Tibial artery (tissue), 4 donors: ENCODE data around the gene TUBGCP3.

Experiments used
- DNase-seq, 2 donors: peaks; one replicate each; pipeline ENCODE4 v3.0.0-alpha.2; 2019
- H3K27ac ChIP-seq, 2 donors: fragments of 200-600 bp; sonication (generic) in 1 of 2; 1 replicate in 1 of 2; 2 replicates in 1 of 2; pipeline ENCODE4 v1.5.1; 2018 to 2019; ENCODE audit warnings: mild to moderate bottlenecking in 1 of 2
- H3K27me3 ChIP-seq, 2 donors: fragments of 200-600 bp; sonication (generic) in 1 of 2; one replicate each; pipeline versions ENCODE4 v1.5.1 to v1.6.0; 2016 to 2019
- H3K36me3 ChIP-seq, 3 donors: fragments of 200-600 bp; sonication (generic) in 2 of 3; one replicate each; pipeline ENCODE4 v1.5.1; 2016 to 2019; ENCODE audit warnings: mild to moderate bottlenecking in 2 of 3
- H3K4me1 ChIP-seq, 4 donors: fragments of 200-600 bp; sonication (generic) in 2 of 4; 1 replicate in 3 of 4; 2 replicates in 1 of 4; pipeline ENCODE4 v1.5.1; 2016 to 2019
- H3K4me3 ChIP-seq, 2 donors: fragments of 200-600 bp; sonication (generic) in 1 of 2; 1 replicate in 1 of 2; 2 replicates in 1 of 2; pipeline ENCODE4 v1.5.1; 2018 to 2019; ENCODE audit warnings: mild to moderate bottlenecking in 2 of 2
- H3K9me3 ChIP-seq, 3 donors: fragments of 200-600 bp; sonication (generic) in 1 of 3; one replicate each; pipeline ENCODE4 v1.5.1; 2016 to 2019
- CTCF ChIP-seq, 2 experiments: fragments of 200-600 bp in 1 of 2; fragments of 450-650 bp in 1 of 2; IDR thresholded peaks; one replicate each; pipeline ENCODE4 v1.5.1; 2017 to 2019; ENCODE audit warnings: antibody characterized with exemption in 2 of 2, mild to moderate bottlenecking in 1 of 2, moderate library complexity in 1 of 2
- intact Hi-C: fragments of 100-400 bp; cut with DNase I; formaldehyde crosslinking; loops from one replicate; pipeline ENCODE4 v1.15.0; 2023; ENCODE audit warnings: low total_unique reads

TUBGCP3 gene

GRCh38 chr13:112602189-112602588 is 14.2 kb upstream of the TUBGCP3 start:
- no peaks in the 10 kb centered on the region for H3K36me3 ChIP-seq
- intact Hi-C loops, result no loop called here
- DNase-seq, result no peak
- H3K27ac ChIP-seq, result no peak overlapping the region
- no peaks in the 10 kb centered on the region for H3K27me3 ChIP-seq
- H3K4me1 ChIP-seq, result peaks cover 0 to 17% (median 6%) of the 10 kb centered on the region in 4 donors
- TF ChIP-seq CTCF (IDR thresholded peaks at IDR 0.05), result no peak
- no peaks in the 10 kb centered on the region for H3K9me3 ChIP-seq
- no peak overlapping the region for H3K4me3 ChIP-seq

GRCh38 chr13:112601371-112601770 is 13.4 kb upstream of the TUBGCP3 start:
- no peak for DNase-seq
- intact Hi-C loops, result no loop called here
- H3K9me3 ChIP-seq, result no peaks in the 10 kb centered on the region

GRCh38 chr13:112596235-112596634 is 8.3 kb upstream of the TUBGCP3 start:
- H3K4me3 ChIP-seq, result no peak overlapping the region
- peaks cover 0 to 3% of the 10 kb centered on the region in 2 donors for H3K27me3 ChIP-seq
- no peak overlapping the region for H3K27ac ChIP-seq
- no peaks in the 10 kb centered on the region for H3K36me3 ChIP-seq
- no peaks in the 10 kb centered on the region for H3K4me1 ChIP-seq
- no peak for DNase-seq
- intact Hi-C loops, result no loop called here
- no peaks in the 10 kb centered on the region for H3K9me3 ChIP-seq
- no peak for TF ChIP-seq CTCF (IDR thresholded peaks at IDR 0.05)

More at GRCh38 chr13:112601371-112601770, 13.4 kb upstream of the TUBGCP3 start:
- H3K27me3 ChIP-seq, result no peaks in the 10 kb centered on the region
- peaks cover 0 to 12% (median 4%) of the 10 kb centered on the region in 4 donors for H3K4me1 ChIP-seq
- no peak overlapping the region for H3K4me3 ChIP-seq
- H3K27ac ChIP-seq, result no peak overlapping the region
- TF ChIP-seq CTCF (IDR thresholded peaks at IDR 0.05), result no peak
- H3K36me3 ChIP-seq, result no peaks in the 10 kb centered on the region

- H3K4me1 ChIP-seq, result peaks cover 0 to 6% (median 3%) of the 10 kb centered on the region in 4 donors
- H3K4me3 ChIP-seq, result no peak overlapping the region
- peaks cover 0 to 3% of the 10 kb centered on the region in 2 donors for H3K27me3 ChIP-seq
- no peaks in the 10 kb centered on the region for H3K9me3 ChIP-seq
- no peak for TF ChIP-seq CTCF (IDR thresholded peaks at IDR 0.05)
- intact Hi-C loops, result loop anchor here (5.0 kb wide), 1 partner anchor 95 kb away; no protein-coding TSS in a partner anchor
- no peaks in the 10 kb centered on the region for H3K36me3 ChIP-seq
- H3K27ac ChIP-seq, result no peak overlapping the region
- no peak for DNase-seq
Observed at GRCh38 chr13:112592647-112593046, 4.7 kb upstream of the TUBGCP3 start.

GRCh38 chr13:112592181-112592580 is 4.2 kb upstream of the TUBGCP3 start:
- no peak for DNase-seq
- intact Hi-C loops, result loop anchor here (5.0 kb wide), 1 partner anchor 95 kb away; no protein-coding TSS in a partner anchor
- no peaks in the 10 kb centered on the region for H3K36me3 ChIP-seq

More at GRCh38 chr13:112592181-112592580, 4.2 kb upstream of the TUBGCP3 start:
- Histone ChIP-seq H3K4me3 (no peak overlapping the region), H3K4me1 (peaks cover 0 to 6% (median 3%) of the 10 kb centered on the region in 4 donors), H3K9me3 (no peaks in the 10 kb centered on the region), H3K27ac (no peak overlapping the region), H3K27me3 (peaks cover 0 to 3% of the 10 kb centered on the region in 2 donors)
- TF ChIP-seq CTCF (IDR thresholded peaks at IDR 0.05), result no peak
